HG03103 (cell line): Measurements from ENCODE around the gene ITLN1.
"Not testable (repeated sequence)": the region's sequence is repeated elsewhere in the genome, so short reads cannot be mapped to it uniquely, and the experiment has no call there.

Experiments
- ATAC-seq: cut with Tn5 transposase; IDR thresholded peaks from one replicate; pipeline ENCODE4 v1.9.1; 2021; ENCODE audit warnings: low read depth; ENCODE audit not compliant: unreplicated experiment

Gene ITLN1

GRCh38 chr1:160883581-160884513 is 1.1 kb downstream of the ITLN1 start:
- ATAC-seq = no peak

- ATAC-seq = no peak
Observed at GRCh38 chr1:160882582-160882981, 2.4 kb downstream of the ITLN1 start.

GRCh38 chr1:160881264-160881663 is 3.7 kb downstream of the ITLN1 start:
- not testable (repeated sequence) for ATAC-seq

- no peak for ATAC-seq
Observed at GRCh38 chr1:160880216-160880615, 4.8 kb downstream of the ITLN1 start.

- no peak for ATAC-seq
Observed at GRCh38 chr1:160879056-160879455, 5.9 kb downstream of the ITLN1 start.

- ATAC-seq = no peak
Observed at GRCh38 chr1:160877221-160877620, 7.8 kb downstream of the ITLN1 start.

- no peak for ATAC-seq
Observed at GRCh38 chr1:160876311-160876710, 8.7 kb downstream of the ITLN1 start.

- not testable (repeated sequence) for ATAC-seq
Observed at GRCh38 chr1:160875591-160875990, 9.4 kb downstream of the ITLN1 start.

GRCh38 chr1:160874935-160875334 is 10.0 kb downstream of the ITLN1 start:
- no peak for ATAC-seq

- ATAC-seq = no peak
Observed at GRCh38 chr1:160868141-160868540, 16.8 kb downstream of the ITLN1 start.

- not testable (repeated sequence) for ATAC-seq
Observed at GRCh38 chr1:160867651-160868050, 17.3 kb downstream of the ITLN1 start.

GRCh38 chr1:160866695-160867260 is 18.2 kb downstream of the ITLN1 start:
- ATAC-seq = no peak

GRCh38 chr1:160866001-160866694 is 18.8 kb downstream of the ITLN1 start:
- ATAC-seq = no peak

- no peak for ATAC-seq
Observed at GRCh38 chr1:160865337-160865736, 19.6 kb downstream of the ITLN1 start.

GRCh38 chr1:160864173-160864572 is 20.8 kb downstream of the ITLN1 start:
- ATAC-seq = no peak

- ATAC-seq = no peak
Observed at GRCh38 chr1:160863774-160864131, 21.2 kb downstream of the ITLN1 start.

GRCh38 chr1:160863061-160863773 is 21.8 kb downstream of the ITLN1 start:
- ATAC-seq = no peak

GRCh38 chr1:160862203-160863060 is 22.5 kb downstream of the ITLN1 start, which contains the start of gene CD244:
TSS of gene CD244 (minus strand) at chr1:160862887. CDS start at chr1:160862677, 210 bp downstream.
- peak; percentile 63 for ATAC-seq

GRCh38 chr1:160860840-160861505 is 24.0 kb downstream of the ITLN1 start:
- no peak for ATAC-seq
